Muscle layer of duodenum (tissue), 2 donors: ENCODE results near the gene RASA3.
"Not testable (repeated sequence)": the region's sequence is repeated elsewhere in the genome, so short reads cannot be mapped to it uniquely, and the experiment has no call there.

Experiments used
- H3K27ac ChIP-seq: one replicate; pipeline ENCODE4 v1.7.0; 2013; ENCODE audit warnings: mild to moderate bottlenecking, low read length
- H3K27me3 ChIP-seq: one replicate; pipeline ENCODE4 v1.7.0; 2013; ENCODE audit warnings: low read depth, mild to moderate bottlenecking, control low read depth, low read length
- H3K36me3 ChIP-seq, 2 donors: one replicate each; pipeline ENCODE4 v1.7.0; 2013; ENCODE audit warnings: low read length in 2 of 2, control low read depth in 1 of 2, mild to moderate bottlenecking in 1 of 2; ENCODE audit not compliant: insufficient read depth in 2 of 2, control insufficient read depth in 1 of 2
- H3K4me1 ChIP-seq, 2 donors: one replicate each; pipeline ENCODE4 v1.7.0; 2013; ENCODE audit warnings: low read length in 2 of 2, mild to moderate bottlenecking in 2 of 2, control low read depth in 1 of 2, moderate library complexity in 1 of 2; ENCODE audit not compliant: insufficient read depth in 2 of 2, control insufficient read depth in 1 of 2
- H3K4me3 ChIP-seq, 2 donors: one replicate each; pipeline ENCODE4 v1.7.0; 2013; ENCODE audit warnings: low read length in 2 of 2, low read depth in 1 of 2, mild to moderate bottlenecking in 1 of 2
- H3K9me3 ChIP-seq, 2 donors: one replicate each; pipeline ENCODE4 v1.7.0; 2013; ENCODE audit warnings: low read length in 2 of 2, control low read depth in 1 of 2, mild to moderate bottlenecking in 1 of 2; ENCODE audit not compliant: control insufficient read depth in 1 of 2
- donor health status: healthy.

The RASA3 gene

DNA sequence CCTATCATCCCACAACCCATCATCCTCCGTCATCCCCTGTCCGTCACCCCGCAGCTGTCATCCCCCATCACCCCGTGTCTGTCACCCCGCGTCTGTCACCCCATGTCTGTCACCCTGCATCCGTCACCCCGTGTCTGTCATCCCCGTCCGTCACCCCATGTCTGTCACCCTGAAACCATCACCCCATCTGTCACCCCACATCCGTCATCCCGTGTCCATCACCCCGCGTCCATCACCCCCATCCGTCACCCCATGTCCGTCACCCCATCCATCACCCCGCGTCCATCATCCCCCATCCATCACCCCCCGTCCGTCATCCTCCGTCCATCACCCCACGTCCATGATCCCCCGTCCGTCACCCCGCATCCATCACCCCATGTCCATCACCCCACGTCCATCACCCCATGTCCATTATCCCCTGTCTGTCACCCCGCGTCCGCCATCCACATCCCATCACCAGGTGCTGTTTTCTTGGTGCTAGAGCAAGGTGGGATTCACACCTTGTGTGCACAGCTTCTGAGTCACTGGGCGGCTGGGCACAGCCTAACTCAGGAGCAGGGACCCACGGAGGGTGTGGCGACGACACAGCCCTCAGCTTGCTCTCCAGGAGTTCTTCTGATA, 24.2 kb downstream of the RASA3 start:
- Histone ChIP-seq H3K4me1 (peaks cover 8 to 48% of the 10 kb centered on the region in 2 donors), H3K36me3 (no peaks in the 10 kb centered on the region), H3K27me3 (no peaks in the 10 kb centered on the region), H3K27ac (no peak overlapping the region), H3K9me3 (no peaks in the 10 kb centered on the region), H3K4me3 (no peak overlapping the region)

DNA sequence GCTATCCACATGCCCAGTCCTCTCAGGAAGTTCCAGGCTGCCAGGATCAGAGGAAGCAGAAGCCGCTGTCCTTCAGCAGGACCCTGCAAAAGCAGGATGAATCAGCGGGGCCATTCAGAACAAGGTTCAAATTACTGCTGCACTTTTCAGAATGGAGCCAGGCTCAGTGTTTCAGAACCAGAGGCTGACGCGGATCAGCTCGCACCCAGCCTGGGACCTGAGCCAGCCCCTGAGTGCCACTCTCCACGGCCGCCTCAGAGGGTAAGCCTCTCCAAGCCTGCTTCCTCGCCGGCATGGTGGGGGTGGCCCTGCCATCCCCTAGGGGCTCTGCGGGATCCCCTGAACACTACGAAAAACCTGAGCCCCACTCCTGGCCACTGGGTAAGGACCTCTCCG, 24.7 kb downstream of the RASA3 start:
- Histone ChIP-seq H3K27ac (no peak overlapping the region), H3K4me3 (no peak overlapping the region), H3K27me3 (no peaks in the 10 kb centered on the region), H3K9me3 (no peaks in the 10 kb centered on the region), H3K36me3 (no peaks in the 10 kb centered on the region), H3K4me1 (peaks cover 8 to 43% of the 10 kb centered on the region in 2 donors)

GRCh38 chr13:114106991-114107685, 25.3 kb downstream of the RASA3 start:
- Histone ChIP-seq H3K9me3 (no peaks in the 10 kb centered on the region), H3K27me3 (no peaks in the 10 kb centered on the region), H3K36me3 (no peaks in the 10 kb centered on the region), H3K4me3 (no peak overlapping the region), H3K27ac (no peak overlapping the region), H3K4me1 (peaks cover 8 to 38% of the 10 kb centered on the region in 2 donors)

DNA sequence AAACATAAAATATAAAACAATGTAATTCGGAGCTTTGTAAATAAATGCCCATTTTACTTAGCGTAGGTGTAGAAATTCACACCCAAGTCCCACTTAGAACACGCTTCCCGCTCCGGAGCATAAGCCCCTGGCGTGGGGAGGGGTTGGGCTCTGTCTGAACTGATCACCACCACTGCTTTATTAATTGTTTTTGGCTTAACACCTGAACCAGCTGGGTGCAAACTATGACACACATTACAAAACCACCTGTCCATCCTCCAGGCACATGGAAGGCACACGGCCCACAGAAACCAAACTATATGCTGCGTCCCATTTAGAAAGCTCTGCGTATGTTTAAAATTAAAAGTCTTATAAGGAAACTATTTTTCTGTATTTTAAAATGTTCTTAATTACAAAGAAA, 25.9 kb downstream of the RASA3 start:
- no peak overlapping the region for H3K27ac ChIP-seq
- H3K9me3 ChIP-seq = no peaks in the 10 kb centered on the region
- H3K27me3 ChIP-seq = no peaks in the 10 kb centered on the region
- H3K36me3 ChIP-seq = no peaks in the 10 kb centered on the region
- no peak overlapping the region for H3K4me3 ChIP-seq
- H3K4me1 ChIP-seq = peaks cover 8 to 36% of the 10 kb centered on the region in 2 donors

- Histone ChIP-seq H3K27ac (peak overlapping the region; percentile 45), H3K9me3 (no peaks in the 10 kb centered on the region), H3K4me1 (peaks cover 8 to 40% of the 10 kb centered on the region in 2 donors), H3K36me3 (no peaks in the 10 kb centered on the region), H3K27me3 (no peaks in the 10 kb centered on the region), H3K4me3 (no peak overlapping the region)
Measured at GRCh38 chr13:114105521-114106225, 26.8 kb downstream of the RASA3 start.

DNA sequence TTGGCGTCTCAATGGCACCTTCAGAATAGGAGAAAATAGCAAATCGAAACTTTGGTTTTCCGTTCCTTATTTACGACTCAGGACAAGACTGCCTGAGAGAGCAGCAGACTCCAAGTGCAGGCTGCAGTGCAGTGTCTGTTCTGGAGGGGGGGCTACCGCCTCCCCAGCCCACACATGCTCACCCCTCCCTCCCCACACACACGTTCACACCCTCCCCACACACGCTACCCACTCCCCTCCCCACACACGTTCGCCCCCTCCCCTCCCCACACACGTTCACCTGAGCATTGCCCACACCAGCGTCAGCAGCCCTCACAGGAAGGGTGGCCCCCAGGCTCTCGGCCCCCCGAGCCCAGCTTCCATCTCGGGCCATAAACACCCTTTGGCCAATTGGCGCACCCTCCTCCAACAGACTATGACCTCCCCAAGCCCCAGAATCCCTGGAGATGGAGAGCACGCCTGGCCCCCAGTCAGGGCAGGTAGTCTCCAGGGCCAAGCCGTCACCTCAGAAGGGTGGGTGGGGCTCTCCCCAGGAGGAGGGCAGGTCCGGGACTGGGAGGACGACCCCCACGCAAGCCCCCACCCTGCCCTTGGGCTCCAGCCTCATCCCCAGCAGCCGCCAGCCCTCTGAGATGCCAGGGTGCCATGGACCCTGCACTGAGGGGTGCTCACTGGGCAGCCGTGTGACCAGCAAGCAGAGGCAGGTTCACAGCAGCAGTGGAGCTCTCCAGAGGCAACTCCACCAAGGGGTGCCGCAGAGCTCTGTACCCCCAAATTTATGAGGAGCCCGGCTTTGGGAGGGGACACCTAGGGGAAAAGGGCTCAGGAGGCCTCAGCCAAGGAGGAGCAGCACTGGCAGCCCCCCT, 27.5 kb downstream of the RASA3 start:
- Histone ChIP-seq H3K9me3 (no peaks in the 10 kb centered on the region), H3K36me3 (no peaks in the 10 kb centered on the region), H3K4me1 (peaks cover under 1 to 36% of the 10 kb centered on the region in 2 donors), H3K27ac (no peak overlapping the region), H3K4me3 (no peak overlapping the region), H3K27me3 (no peaks in the 10 kb centered on the region)

DNA sequence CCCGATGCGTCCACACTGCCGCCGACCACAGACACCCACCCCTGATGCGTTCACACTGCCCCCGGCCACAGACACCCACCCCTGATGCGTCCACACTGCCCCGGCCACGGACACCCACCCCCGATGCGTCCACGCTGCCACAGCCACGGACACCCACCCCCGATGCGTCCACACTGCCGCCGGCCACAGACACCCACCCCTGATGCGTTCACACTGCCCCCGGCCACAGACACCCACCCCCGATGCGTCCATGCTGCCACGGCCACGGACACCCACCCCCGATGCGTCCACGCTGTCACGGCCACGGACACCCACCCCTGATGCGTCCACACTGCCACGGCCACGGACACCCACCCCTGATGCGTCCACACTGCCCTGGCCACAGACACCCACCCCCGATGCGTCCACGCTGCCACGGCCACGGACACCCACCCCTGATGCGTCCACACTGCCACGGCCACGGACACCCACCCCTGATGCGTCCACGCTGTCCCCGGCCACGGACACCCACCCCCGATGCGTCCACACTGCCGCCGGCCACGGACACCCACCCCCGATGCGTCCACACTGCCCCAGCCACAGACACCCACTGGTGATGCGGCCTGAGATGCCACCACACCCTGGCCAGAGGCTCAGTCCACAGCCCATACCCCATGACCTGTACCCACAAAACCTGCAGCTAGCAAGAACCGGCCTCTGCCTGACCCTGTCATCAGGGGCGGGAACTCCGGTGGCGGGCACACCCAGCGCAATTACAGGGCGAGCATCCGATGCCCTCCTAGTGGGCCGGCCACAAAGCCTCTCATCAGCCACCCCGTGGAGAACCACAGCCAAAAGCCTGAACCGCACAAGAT, 28.4 kb downstream of the RASA3 start:
- no peak overlapping the region for H3K27ac ChIP-seq
- H3K27me3 ChIP-seq = no peaks in the 10 kb centered on the region
- H3K4me1 ChIP-seq = peaks cover 0 to 38% of the 10 kb centered on the region in 2 donors
- H3K36me3 ChIP-seq = no peaks in the 10 kb centered on the region
- no peaks in the 10 kb centered on the region for H3K9me3 ChIP-seq
- no peak overlapping the region for H3K4me3 ChIP-seq

GRCh38 chr13:114103289-114103621, 29.2 kb downstream of the RASA3 start:
- H3K27me3 ChIP-seq, H3K4me3 ChIP-seq, H3K27ac ChIP-seq, H3K36me3 ChIP-seq, H3K9me3 ChIP-seq: not testable (repeated sequence)
- peaks cover 0 to 41% of the 10 kb centered on the region in 2 donors for H3K4me1 ChIP-seq

DNA sequence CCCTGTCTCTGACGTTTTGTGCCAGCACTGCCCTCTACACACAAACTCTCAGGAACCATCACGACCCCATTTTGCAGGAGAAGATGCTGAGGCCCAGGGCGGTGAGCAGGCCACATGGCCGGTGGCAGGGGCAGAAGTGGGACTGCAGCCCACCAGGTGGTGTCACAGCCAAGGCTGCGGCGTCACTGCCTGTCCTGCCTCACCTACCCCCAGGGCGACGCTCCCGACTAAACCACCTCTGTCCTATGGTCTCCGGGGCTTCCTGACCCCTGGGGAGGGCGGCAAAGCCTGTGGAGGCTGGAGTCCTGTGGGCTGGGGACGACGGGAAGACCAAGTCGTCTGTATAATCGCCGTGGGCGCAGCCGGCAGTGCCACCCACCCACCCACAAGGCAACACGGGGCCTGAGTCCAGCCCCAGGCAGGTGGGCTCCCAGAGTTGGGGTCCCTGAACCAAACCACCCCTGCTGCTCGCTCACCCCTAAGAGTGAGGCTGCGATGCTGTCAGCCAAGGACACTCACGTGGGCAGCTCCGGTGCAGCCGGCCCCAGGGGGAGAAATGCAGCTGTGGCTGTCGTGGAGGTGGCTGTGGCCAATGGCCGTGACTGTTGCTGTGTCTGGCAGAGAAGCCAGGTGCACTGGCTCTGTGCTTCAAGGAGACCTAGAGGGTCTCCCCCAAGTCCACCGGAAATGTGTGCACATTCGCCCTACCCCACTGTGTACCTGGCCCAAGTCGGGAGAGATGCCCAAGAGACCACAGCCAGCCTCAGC, 29.7 kb downstream of the RASA3 start:
- Histone ChIP-seq H3K4me1 (peaks cover 0 to 44% of the 10 kb centered on the region in 2 donors), H3K9me3 (no peaks in the 10 kb centered on the region), H3K27ac (no peak overlapping the region), H3K27me3 (no peaks in the 10 kb centered on the region), H3K4me3 (no peak overlapping the region), H3K36me3 (no peaks in the 10 kb centered on the region)

GRCh38 chr13:114102131-114102520, 30.3 kb downstream of the RASA3 start:
- peaks cover 0 to 38% of the 10 kb centered on the region in 2 donors for H3K4me1 ChIP-seq
- H3K9me3 ChIP-seq = no peaks in the 10 kb centered on the region
- no peaks in the 10 kb centered on the region for H3K36me3 ChIP-seq
- no peak overlapping the region for H3K27ac ChIP-seq
- no peak overlapping the region for H3K4me3 ChIP-seq
- no peaks in the 10 kb centered on the region for H3K27me3 ChIP-seq
